Ovary (tissue), 3 donors: ENCODE results near the gene CCRL2.

ENCODE experiments used
- CTCF ChIP-seq, 3 donors: fragments of 450-650 bp in 2 of 3; fragments of 200-600 bp in 1 of 3; IDR thresholded peaks; one replicate each; pipeline versions ENCODE4 v1.5.1 to v1.8.0; 2016 to 2022; ENCODE audit warnings: antibody characterized with exemption in 3 of 3, mild to moderate bottlenecking in 1 of 3
- POLR2A ChIP-seq: fragments of 450-650 bp; IDR thresholded peaks from one replicate; pipeline ENCODE4 v1.6.1; 2017; ENCODE audit warnings: antibody characterized with exemption, mild to moderate bottlenecking, moderate library complexity
- donor health status: DM: no; HTN: no; CAD: no.

- TF ChIP-seq CTCF (IDR thresholded peaks at IDR 0.05) (no peak), POLR2A (no peak)
Measured at GRCh38 chr3:46401579-46401978, 5.5 kb upstream of the CCRL2 start.
